HTR-8/SVneo (cell line): ENCODE measurements around the gene RHCE.
"Not testable (repeated sequence)": the region's sequence is repeated elsewhere in the genome, so short reads cannot be mapped to it uniquely, and the experiment has no call there.

Source experiments
- DNase-seq: peaks from one replicate; pipeline ENCODE4 v3.0.0; 2011; ENCODE audit warnings: low spot score, mixed read lengths; ENCODE audit not compliant: insufficient read length
- FAIRE-seq: peaks from 2 replicates; lab custom pipeline; 2011; peaks lifted over from hg19 to GRCh38; lab: Jason Lieb, UNC

Gene RHCE

DNA sequence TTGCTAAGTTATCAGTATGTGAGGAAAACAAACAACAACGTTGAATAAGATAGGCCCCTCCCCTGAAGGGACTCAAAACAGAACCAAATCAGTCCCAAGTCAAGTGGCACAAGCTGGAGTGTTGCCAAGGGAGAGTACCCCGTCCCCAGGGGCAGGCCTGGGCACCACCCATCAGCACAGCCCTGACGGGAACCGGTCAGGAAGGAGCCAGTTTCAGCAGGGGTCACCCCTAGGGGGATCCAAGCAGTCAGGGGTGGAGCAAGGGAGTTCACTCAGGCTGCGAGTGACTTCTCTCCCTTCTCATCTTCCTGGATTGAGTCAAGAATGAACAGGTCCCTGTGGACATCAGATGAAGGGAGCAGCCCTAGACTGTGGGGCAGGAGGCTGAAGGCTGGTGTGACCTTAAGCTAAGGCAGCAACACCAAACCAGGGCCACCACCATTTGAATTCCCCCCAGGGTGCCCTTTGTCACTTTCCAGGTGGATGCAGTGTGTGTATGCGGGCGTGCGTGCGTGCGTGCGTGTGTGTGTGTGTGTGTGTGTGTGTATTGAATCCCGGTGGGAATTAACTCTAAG is 14.8 kb downstream of the RHCE start:
- DNase-seq, FAIRE-seq: not testable (repeated sequence)

DNA sequence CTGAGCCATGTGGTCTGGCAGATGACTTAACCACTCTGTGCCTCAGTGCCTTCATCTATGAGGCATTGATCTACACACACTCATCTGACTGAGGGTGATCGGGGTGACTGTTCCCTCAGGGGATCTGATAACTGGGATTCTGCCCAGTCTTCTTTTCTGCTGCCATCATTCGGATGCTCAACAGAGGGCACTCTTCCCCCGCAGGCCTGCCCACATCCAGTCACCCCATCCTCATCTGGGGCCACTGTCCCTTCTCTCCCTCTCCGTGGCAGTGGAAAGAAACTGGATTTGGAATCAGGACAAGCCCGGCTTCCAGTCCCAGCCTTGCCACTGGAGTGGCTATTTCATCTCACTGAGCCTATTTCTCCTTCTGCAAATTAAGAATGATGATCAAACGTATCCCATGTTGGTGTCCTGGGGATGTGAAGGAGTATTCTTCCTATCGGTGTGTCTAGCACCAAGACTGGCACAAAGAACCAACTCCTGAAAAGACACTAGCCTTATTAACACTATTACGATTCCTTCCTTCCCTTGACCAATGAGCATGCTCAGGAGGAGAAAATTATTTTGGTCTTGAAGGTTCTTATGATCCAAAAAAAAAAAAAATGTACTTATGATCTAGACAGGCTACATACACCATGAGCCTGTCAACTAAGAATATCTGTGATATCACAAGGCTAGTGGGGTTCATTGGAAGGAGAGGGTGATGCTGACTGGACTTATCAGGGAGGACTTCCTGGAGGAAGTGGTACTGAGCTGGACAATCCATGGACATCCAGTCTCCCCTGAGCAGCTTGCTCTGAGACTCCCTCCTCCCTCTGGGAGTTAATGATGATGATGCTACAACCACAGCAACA is 17.4 kb downstream of the RHCE start:
- DNase-seq: not testable (repeated sequence)

GRCh38 chr1:25398079-25398478 is 22.5 kb downstream of the RHCE start:
- FAIRE-seq, DNase-seq: not testable (repeated sequence)

More for the DNA sequence above, 17.4 kb downstream of the RHCE start:
- peak; percentile 33 for FAIRE-seq

DNA sequence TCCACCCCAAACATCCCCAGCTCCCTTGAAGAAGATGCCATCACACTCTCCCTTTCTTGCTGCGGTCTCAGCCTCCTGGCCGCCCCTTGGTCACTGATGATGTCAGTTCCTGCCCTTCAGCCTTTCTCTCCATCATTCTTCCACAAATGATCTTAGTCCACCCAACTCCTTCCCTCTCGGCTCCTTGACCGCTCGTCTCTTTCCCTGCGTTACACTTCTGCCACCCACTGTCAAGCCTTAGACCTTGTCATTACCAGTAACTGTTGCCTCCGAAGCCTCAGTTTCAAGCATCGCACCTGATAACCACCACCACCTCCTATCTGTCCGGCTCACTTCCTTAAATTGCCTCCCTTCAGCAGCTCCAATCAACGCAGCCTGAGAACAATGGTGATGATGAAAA is 23.1 kb downstream of the RHCE start:
- not testable (repeated sequence) for DNase-seq, FAIRE-seq

DNA sequence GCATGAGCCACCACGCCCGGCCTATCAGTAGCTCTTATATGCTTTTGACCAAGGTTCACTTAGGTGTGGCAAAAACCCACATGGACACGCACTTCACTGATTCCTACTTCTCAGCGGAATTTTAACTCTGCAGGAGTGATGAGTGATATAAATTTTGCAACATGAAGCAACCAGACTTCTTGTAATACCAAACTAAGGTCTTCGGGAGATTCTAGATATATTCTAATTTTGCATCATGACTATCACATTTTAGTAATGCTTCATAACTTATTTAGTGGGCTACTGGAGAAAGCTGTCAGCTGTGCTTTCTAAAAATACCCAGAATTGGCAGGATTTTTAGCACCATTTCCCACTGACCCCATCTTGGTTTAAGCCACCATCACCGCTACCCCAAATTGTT is 27.8 kb downstream of the RHCE start:
- no peak for DNase-seq
- FAIRE-seq: no peak

DNA sequence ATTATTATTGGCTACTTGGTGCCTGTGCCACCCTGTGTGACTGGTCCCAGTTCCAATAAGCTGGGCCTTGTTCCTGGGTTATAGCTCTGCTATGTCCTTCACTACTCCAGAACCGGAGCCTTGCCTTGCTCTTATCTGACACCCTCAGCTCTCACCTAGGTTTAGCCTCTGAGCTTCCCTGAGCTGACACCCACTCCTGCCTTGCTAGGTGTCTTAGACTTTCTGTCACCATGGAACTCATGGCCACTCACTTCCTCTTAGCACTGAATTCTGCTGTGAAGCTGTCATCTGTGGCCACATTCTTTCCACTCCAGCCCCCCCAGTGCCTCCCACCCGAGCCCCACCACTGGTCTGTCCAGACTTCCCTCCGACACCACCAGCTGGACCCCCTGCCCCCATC is 30.9 kb downstream of the RHCE start:
- not testable (repeated sequence) for FAIRE-seq, DNase-seq

GRCh38 chr1:25388691-25389090 is 31.9 kb downstream of the RHCE start:
- peak; percentile 92 for FAIRE-seq
- DNase-seq: not testable (repeated sequence)

DNA sequence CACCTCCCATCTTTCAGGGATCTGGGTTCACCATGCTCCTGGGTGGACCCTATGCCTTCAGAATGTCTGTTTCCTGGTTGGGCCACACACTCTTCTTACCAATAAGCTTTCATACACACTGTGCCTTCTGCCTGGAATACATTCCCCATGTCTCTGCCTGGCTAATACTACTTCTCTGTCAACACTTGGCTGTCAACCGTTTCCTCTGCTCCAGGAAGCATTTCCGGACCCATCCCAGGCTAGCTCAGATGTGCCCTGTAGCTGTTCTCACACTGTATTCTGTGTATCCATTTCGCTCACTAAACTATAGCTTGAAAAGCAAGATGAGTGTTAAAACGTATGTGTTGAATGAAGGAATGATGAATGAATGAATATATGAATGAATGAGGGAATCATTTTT is 33.5 kb downstream of the RHCE start:
- DNase-seq: not testable (repeated sequence)
- FAIRE-seq: peak; percentile 89

DNA sequence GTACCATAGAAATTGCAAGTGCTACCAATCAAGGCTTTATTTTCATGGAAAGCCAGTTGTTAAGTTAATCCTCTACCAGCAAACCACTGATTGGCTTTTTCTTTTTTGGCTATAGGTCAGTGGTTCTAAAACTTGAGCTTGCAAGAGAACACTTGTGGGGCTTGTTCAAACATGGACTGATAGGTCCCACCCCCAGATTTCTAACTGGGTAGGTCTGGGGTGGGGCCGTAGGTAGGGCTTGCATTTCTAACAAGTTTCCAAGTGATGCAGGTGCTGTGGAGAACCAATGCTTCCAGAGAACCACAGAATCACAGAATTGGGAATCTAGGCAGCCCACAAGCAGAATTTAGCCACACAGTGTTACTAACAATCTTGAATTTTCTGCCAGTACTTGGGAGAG is 36.8 kb downstream of the RHCE start:
- not testable (repeated sequence) for FAIRE-seq, DNase-seq

DNA sequence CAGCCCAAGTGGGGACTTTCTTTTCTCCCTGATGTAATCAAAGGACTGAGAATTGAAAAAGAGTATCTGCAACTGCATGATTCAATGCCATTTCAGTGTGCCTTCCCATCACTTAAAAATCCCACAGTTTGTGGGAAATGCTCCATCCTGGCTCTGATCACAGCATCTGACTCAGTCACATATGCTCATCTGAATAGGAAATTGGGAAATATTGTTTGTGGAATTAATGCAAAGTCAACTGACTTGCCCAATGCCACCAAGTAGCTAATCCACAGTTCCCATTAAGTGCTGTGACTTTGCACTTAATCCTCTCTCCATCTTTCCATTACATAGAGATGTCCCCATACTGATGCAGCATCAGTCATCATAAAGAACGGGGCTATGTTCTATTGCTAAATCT is 37.5 kb downstream of the RHCE start:
- not testable (repeated sequence) for FAIRE-seq, DNase-seq

- not testable (repeated sequence) for FAIRE-seq, DNase-seq
Measured at GRCh38 chr1:25382543-25382942, 38.1 kb downstream of the RHCE start.

DNA sequence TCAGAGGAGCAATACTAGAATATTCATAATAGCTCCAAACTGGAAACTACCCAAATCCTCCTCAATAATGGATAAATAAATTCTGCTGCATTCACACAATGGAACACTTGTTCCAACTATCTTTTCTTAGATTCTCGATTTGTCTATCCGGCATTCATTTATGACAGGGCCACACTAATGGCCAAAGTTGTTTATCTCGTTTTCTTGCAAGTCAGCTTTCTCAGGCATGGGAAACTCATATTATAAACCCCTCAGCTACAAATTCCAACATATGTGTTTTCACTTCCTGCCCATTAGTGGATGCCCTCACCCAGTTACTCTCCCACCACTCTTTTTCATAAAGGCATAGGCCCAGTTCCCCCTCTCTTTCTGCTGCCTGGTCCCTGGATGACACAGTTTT is 42.3 kb downstream of the RHCE start:
- not testable (repeated sequence) for DNase-seq, FAIRE-seq

GRCh38 chr1:25371757-25372156 is 48.9 kb downstream of the RHCE start:
- DNase-seq: peak; percentile 28
- not testable (repeated sequence) for FAIRE-seq

DNA sequence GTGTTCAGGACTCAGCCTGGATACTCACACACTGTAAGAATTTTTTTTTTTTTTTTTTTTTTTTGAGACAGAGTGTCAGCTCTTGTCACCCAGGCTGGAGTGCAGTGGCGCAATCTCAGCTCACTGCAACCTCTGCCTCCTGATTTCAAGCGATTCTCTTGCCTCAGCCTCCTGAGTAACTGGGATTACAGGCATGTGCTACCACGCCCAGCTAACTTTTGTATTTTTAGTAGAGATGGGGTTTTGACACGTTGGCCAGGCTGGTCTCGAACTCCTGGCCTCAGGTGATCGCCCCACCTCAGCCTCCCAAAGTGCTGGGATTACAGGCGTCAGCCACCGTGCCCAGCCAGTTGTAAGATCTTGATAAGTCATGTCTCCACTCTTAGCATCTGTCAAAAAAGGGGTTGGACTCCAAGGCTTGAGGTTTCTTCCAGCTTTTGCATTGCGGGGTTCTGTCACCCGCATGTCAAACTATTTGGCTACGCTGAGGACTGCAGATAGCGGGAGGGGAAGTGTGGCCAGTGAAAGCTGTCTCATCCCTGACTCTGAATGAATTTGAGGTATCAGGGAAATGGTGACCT is 50.8 kb downstream of the RHCE start:
- FAIRE-seq: peak; percentile 33
- not testable (repeated sequence) for DNase-seq

DNA sequence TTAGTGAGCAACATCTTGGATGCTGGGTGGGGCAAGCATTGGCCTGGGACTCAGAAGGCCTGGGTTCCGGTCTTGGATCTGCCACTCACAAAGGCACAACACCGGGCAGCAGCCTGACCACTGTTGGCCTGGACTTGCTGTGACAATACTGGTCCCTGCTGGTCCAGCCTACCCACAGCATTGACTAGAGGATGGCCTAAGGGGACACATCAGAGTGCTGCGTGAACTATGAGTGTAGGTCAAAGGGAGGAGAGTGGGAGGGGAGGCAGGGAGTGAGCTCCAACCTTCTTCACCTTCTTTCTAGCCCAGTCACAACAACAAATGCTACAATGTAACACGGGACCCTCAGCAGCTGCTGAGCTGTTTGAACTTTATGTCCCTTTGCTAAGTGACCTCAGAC is 51.4 kb downstream of the RHCE start:
- no peak for FAIRE-seq

DNA sequence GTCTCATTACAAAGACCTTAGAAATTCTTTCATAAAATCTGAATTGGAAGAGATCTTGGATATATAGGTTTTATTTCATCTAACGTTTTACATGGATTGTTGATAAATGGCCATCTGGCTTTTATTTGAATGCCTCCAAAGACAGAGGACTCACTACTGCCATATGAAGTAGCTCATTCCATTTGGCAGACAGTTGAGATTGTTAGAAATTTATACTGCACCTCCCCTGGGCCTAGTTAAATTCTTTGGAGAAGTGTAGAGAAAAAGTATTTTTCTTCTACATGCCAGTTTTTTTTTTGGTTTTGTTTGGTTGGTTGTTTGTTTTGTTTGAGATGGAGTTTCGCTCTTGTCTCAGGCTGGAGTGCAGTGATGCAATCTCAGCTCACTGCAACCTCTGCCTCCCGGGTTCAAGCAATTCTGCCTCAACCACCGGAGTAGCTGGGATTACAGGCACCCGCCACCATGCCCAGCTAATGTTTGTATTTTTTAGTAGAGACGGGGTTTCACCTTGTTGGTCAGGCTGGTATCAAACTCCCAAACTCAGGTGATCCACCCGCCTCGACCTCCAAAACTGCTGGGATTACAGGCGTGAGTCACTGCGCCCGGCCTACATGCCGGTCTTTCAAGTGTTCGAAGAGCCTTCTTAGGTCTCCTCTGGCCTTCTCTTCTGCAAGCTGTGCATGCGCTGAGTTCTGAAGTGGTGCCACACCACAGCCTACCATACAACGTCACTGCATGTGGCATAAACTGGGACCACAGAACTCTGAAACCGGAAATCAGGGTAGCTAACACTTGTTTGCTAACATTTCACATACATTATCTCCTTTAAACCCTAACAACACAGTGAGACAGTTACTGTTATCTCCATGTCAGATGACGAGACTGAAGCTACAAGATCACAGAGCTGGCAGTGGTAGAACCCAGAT is 57.7 kb downstream of the RHCE start:
- not testable (repeated sequence) for DNase-seq, FAIRE-seq

More for the DNA sequence above, 51.4 kb downstream of the RHCE start:
- DNase-seq: peak; percentile 19

DNA sequence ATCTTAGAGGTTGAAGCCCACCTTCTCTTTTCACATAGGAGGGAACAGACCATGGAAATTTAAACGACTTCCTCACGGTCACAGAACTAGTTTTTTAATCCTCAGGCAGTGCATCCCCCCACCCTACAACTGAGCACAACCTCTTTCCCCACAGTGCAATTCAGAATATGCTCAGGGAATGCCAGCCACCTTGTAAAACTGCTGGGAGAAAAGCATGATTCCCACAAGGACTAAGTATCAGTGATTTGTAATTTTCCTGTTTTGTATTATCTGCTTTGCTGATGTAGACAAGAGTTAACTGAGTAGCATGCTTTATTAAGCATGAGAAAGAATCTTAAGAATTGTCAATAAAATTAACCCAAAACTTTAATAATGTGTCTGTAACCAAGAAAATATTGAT is 58.7 kb downstream of the RHCE start:
- no peak for DNase-seq
- FAIRE-seq: no peak

GRCh38 chr1:25360596-25361581 is 59.7 kb downstream of the RHCE start:
- DNase-seq: peak; percentile 48
- no peak for FAIRE-seq

- FAIRE-seq (no peak), DNase-seq (no peak)
Measured at GRCh38 chr1:25356848-25357247, 63.8 kb downstream of the RHCE start.
